A673 (cell line): ENCODE results near the gene RUNDC1.

Experiments used
- CTCF ChIP-seq: fragments of 300-800, 200-600 bp; sonication (generic); conservative IDR thresholded peaks from 2 replicates; pipeline ENCODE4 v1.5.1; 2017; ENCODE audit warnings: low read depth, mild to moderate bottlenecking, antibody characterized with exemption, low read length, moderate library complexity, mixed read lengths
- EZH2 ChIP-seq: fragments of 200-600 bp; sonication (generic); IDR thresholded peaks from 2 replicates; pipeline ENCODE4 v1.6.1; 2017; ENCODE audit warnings: borderline replicate concordance, low read depth, mild to moderate bottlenecking, mixed read lengths, antibody characterized with exemption, low read length; ENCODE audit not compliant: poor library complexity, severe bottlenecking

GRCh38 chr17:43040655-43041054 is 60.3 kb downstream of the RUNDC1 start:
- no peak for TF ChIP-seq CTCF
- TF ChIP-seq EZH2, result no peak
